DND-41 (cell line): Measurements from ENCODE around the gene ZNF609.

Experiments used
- CTCF ChIP-seq: IDR thresholded peaks from 2 replicates; pipeline ENCODE4 v1.5.1; 2012; ENCODE audit warnings: borderline replicate concordance, low read length, moderate library complexity, mild to moderate bottlenecking; ENCODE audit not compliant: poor library complexity, severe bottlenecking; ENCODE audit errors: extremely low read depth
- EZH2 ChIP-seq: IDR thresholded peaks from 3 replicates; pipeline ENCODE4 v1.6.1; 2012; ENCODE audit warnings: borderline replicate concordance, low read depth, mild to moderate bottlenecking, moderate library complexity, low read length, inconsistent platforms; ENCODE audit not compliant: severe bottlenecking

GRCh38 chr15:64633332-64633731 is 173.0 kb downstream of the ZNF609 start:
- TF ChIP-seq CTCF (no peak), EZH2 (no peak)
